ENCODE results near the gene TMEM54. TPM values are rescaled to one million over a fixed set of nuclear protein-coding genes. Genes with fewer than 3 reads are reported as not detected.

Gene TMEM54
- total RNA-seq, 1 donor from 2014 or later: 14.5 TPM

GRCh38 chr1:32944180-32944579 is 43.0 kb upstream of the TMEM54 start:
- no peak overlapping the region for H3K4me2 ChIP-seq
- Mint-ChIP-seq H3K9me3 (no peaks in the 10 kb centered on the region), H3K27ac (no peak overlapping the region), H3K27me3 (ENCODE audit: insufficient read depth, low read depth) (no peaks in the 10 kb centered on the region), H3K36me3 (peaks cover 15% of the 10 kb centered on the region), H3K4me3 (no peak overlapping the region), H3K4me1 (no peaks in the 10 kb centered on the region)
- no peaks in the 10 kb centered on the region for H3K9me3 ChIP-seq (ENCODE audit: low read depth)
- H2AFZ ChIP-seq (replicated peaks): no peak overlapping the region
- H3K79me2 ChIP-seq (ENCODE audit: low read depth): no peaks in the 10 kb centered on the region
- no peaks in the 10 kb centered on the region for H3F3A ChIP-seq (ENCODE audit: low read depth)
- H3K9ac ChIP-seq: no peak overlapping the region
- no peaks in the 10 kb centered on the region for H3K4me1 ChIP-seq
- no peaks in the 10 kb centered on the region for H3K36me3 ChIP-seq
- no peak overlapping the region for H3K4me3 ChIP-seq
- no peaks in the 10 kb centered on the region for H3K27me3 ChIP-seq
- no peak overlapping the region for H3K27ac ChIP-seq
- DNase-seq (ENCODE audit: low spot score): no peak
- TF ChIP-seq EZH2phosphoT487 (IDR thresholded peaks at IDR 0.05) (no peak), EZH2 (IDR thresholded peaks at IDR 0.05) (no peak)
- TF ChIP-seq, protein P1, sequence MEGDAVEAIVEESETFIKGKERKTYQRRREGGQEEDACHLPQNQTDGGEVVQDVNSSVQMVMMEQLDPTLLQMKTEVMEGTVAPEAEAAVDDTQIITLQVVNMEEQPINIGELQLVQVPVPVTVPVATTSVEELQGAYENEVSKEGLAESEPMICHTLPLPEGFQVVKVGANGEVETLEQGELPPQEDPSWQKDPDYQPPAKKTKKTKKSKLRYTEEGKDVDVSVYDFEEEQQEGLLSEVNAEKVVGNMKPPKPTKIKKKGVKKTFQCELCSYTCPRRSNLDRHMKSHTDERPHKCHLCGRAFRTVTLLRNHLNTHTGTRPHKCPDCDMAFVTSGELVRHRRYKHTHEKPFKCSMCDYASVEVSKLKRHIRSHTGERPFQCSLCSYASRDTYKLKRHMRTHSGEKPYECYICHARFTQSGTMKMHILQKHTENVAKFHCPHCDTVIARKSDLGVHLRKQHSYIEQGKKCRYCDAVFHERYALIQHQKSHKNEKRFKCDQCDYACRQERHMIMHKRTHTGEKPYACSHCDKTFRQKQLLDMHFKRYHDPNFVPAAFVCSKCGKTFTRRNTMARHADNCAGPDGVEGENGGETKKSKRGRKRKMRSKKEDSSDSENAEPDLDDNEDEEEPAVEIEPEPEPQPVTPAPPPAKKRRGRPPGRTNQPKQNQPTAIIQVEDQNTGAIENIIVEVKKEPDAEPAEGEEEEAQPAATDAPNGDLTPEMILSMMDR (IDR thresholded peaks at IDR 0.05): no peak
- no peaks in the 10 kb centered on the region for H4K20me1 ChIP-seq (ENCODE audit: low read depth)

DNA sequence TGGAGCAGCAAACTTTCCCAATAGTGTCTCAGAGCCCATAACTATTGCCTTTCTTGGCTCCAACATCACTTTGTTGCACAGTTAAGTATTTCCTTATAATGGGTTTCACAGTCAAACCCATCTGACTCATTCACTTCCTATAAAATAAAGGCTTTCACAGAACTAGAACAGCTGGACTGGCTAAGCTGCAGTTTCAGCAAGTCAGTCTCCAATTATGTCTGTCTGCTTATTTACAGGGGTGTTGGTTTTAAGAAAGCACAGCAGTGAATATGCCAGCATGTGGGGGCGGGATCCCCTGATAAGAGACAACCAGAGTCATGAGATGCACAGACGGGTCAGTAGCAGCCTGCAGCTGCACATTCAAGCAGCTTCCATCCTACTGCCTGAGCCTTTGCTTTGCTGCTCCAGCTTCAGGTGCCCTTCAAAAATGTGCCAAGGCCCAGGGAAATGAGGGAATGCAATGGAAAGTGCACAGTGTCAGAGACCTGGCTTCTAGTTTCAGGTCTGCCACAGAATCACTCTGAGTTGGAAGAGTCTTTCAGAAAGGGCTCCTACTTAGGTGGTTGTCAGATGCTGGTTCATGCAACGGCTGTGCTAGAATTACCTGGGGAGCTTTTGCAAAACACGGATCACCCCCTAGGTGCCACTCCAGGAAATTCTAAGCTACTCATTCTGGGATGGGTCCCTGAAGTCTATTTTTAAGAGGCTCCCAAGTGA is 38.6 kb upstream of the TMEM54 start:
- no peaks in the 10 kb centered on the region for H3K79me2 ChIP-seq (ENCODE audit: low read depth)
- no peak overlapping the region for H3K27ac ChIP-seq
- H3K36me3 ChIP-seq: no peaks in the 10 kb centered on the region
- no peak overlapping the region for H3K4me2 ChIP-seq
- Mint-ChIP-seq H3K4me1 (no peaks in the 10 kb centered on the region), H3K9me3 (no peaks in the 10 kb centered on the region), H3K27ac (no peak overlapping the region), H3K27me3 (ENCODE audit: insufficient read depth, low read depth) (no peaks in the 10 kb centered on the region), H3K4me3 (no peak overlapping the region), H3K36me3 (peaks cover 18% of the 10 kb centered on the region)
- no peaks in the 10 kb centered on the region for H3K27me3 ChIP-seq
- DNase-seq (ENCODE audit: low spot score): no peak
- H4K20me1 ChIP-seq (ENCODE audit: low read depth): no peaks in the 10 kb centered on the region
- no peak overlapping the region for H3K4me3 ChIP-seq
- H3K9me3 ChIP-seq (ENCODE audit: low read depth): no peaks in the 10 kb centered on the region
- no peaks in the 10 kb centered on the region for H3F3A ChIP-seq (ENCODE audit: low read depth)
- TF ChIP-seq, protein P1 (IDR thresholded peaks at IDR 0.05): no peak
- no peak for TF ChIP-seq EZH2phosphoT487 (IDR thresholded peaks at IDR 0.05)
- TF ChIP-seq EZH2 (IDR thresholded peaks at IDR 0.05): no peak
- H2AFZ ChIP-seq (replicated peaks): no peak overlapping the region
- H3K9ac ChIP-seq: no peak overlapping the region
- no peaks in the 10 kb centered on the region for H3K4me1 ChIP-seq

- Histone ChIP-seq H3K79me2 (ENCODE audit: low read depth) (no peaks in the 10 kb centered on the region), H3K4me2 (no peak overlapping the region), H3K9me3 (ENCODE audit: low read depth) (no peaks in the 10 kb centered on the region), H3F3A (ENCODE audit: low read depth) (peaks cover 10% of the 10 kb centered on the region), H3K27ac (no peak overlapping the region), H3K27me3 (no peaks in the 10 kb centered on the region), H3K4me1 (peaks cover 6% of the 10 kb centered on the region), H2AFZ (replicated peaks) (no peak overlapping the region), H3K4me3 (no peak overlapping the region), H3K36me3 (no peaks in the 10 kb centered on the region), H4K20me1 (ENCODE audit: low read depth) (no peaks in the 10 kb centered on the region), H3K9ac (no peak overlapping the region)
- no peaks in the 10 kb centered on the region for H3K9me3 Mint-ChIP-seq
- no peak overlapping the region for H3K4me3 Mint-ChIP-seq
- H3K36me3 Mint-ChIP-seq: peaks cover 7% of the 10 kb centered on the region
- DNase-seq (ENCODE audit: low spot score): no peak
- no peaks in the 10 kb centered on the region for H3K27me3 Mint-ChIP-seq (ENCODE audit: insufficient read depth, low read depth)
- no peak for TF ChIP-seq EZH2 (IDR thresholded peaks at IDR 0.05)
- no peak for TF ChIP-seq EZH2phosphoT487 (IDR thresholded peaks at IDR 0.05)
- TF ChIP-seq, protein P1 (IDR thresholded peaks at IDR 0.05): no peak
- no peaks in the 10 kb centered on the region for H3K4me1 Mint-ChIP-seq
- H3K27ac Mint-ChIP-seq: no peak overlapping the region
These were observed 35.9 kb upstream of the TMEM54 start for GRCh38 chr1:32937061-32937460.
